ENCODE results near the gene MUC2. TPM values are rescaled to one million over a fixed set of nuclear protein-coding genes. Genes with fewer than 3 reads are reported as not detected.
A peak's percentile ranks its signal among the peaks of the same experiment; 100 is the strongest.

MUC2 gene
- total and polyA plus RNA-seq, 2 of the 13 experiments (the other 11 are each of a cell fraction or from before 2014, with no cell fraction given), result not detected

GRCh38 chr11:1062075-1062820 lies 12.4 kb upstream of the MUC2 start:
- no peaks in the 10 kb centered on the region for H3K79me2 ChIP-seq (ENCODE audit: insufficient read depth, low read length)
- H3K9ac ChIP-seq (ENCODE audit: insufficient read depth, low read depth, low read length), result no peak overlapping the region
- in situ Hi-C loops (cut with HindIII; ENCODE audit: extremely low pct_ligation_motif_present, low pct_unique_long_range_greater_than_20kb) (no loop called here), intact Hi-C loops (cut with micrococcal nuclease; ENCODE audit: unreplicated experiment) (no loop called here)
- ChIA-PET CTCF (ENCODE audit: low intra/inter-chr PET ratio, low total read pairs) (no interaction called here), POLR2A (no interaction called here)
- H4K20me1 ChIP-seq (ENCODE audit: insufficient read depth, low read length), result no peaks in the 10 kb centered on the region
- H3K4me1 ChIP-seq (ENCODE audit: insufficient read depth, low read length), result peaks cover 5% of the 10 kb centered on the region; the same call in 1 of the 2 replicates
- H3K36me3 ChIP-seq (replicated peaks in 1 of 2; ENCODE audit: control insufficient read depth in 1 of 2, insufficient read depth in 2 of 2, low read length in 2 of 2), result no peaks in the 10 kb centered on the region
- no peak for TF ChIP-seq ZNF510 (CRISPR knock-in tag; IDR thresholded peaks at IDR 0.05; ENCODE audit: low read depth)
- TF ChIP-seq CC2D1A (CRISPR knock-in tag; IDR thresholded peaks at IDR 0.05), result no peak
- no peak for TF ChIP-seq ELF4 (CRISPR knock-in tag; IDR thresholded peaks at IDR 0.05; ENCODE audit: borderline replicate concordance)
- TF ChIP-seq RBAK (CRISPR knock-in tag; IDR thresholded peaks at IDR 0.05), result peak; percentile 96
- no peak for TF ChIP-seq GZF1 (CRISPR knock-in tag; IDR thresholded peaks at IDR 0.05)
- TF ChIP-seq RFX3 (CRISPR knock-in tag; IDR thresholded peaks at IDR 0.05), result no peak
- no peak for TF ChIP-seq ZNF180 (CRISPR knock-in tag; IDR thresholded peaks at IDR 0.05; ENCODE audit: borderline replicate concordance, low read depth)
- TF ChIP-seq SP140L (CRISPR knock-in tag; IDR thresholded peaks at IDR 0.05; ENCODE audit: borderline replicate concordance), result no peak
- WGBS (ENCODE audit: low lambda C conversion rate), result 34% methylated on average over 9 of the region's 9 CpGs
- ATAC-seq (no peak), FAIRE-seq (no peak), DNase-seq (ENCODE audit: low spot score) (no peak)
- peaks cover 6 to 34% of the 10 kb centered on the region in 2 experiments; a peak in 3 of 5 replicates for H3K27me3 ChIP-seq (ENCODE audit: control insufficient read depth in 1 of 2, insufficient read depth in 2 of 2, low read length in 2 of 2)
- no peak overlapping the region for H2AFZ ChIP-seq (ENCODE audit: low read length)
- no peak overlapping the region for H3K4me3 ChIP-seq (replicated peaks in 1 of 3; ENCODE audit: insufficient read depth in 1 of 3, low read depth in 2 of 3, low read length in 3 of 3)
- no peak overlapping the region for H3K4me2 ChIP-seq (ENCODE audit: low read depth, low read length)
- 0 out of 2 replicates have a peak, but pooled peaks cover 4% of the 10 kb centered on the region for H3K9me3 ChIP-seq (ENCODE audit: low read length)
- H3K27ac ChIP-seq (ENCODE audit: extremely low read length, insufficient read depth, low read length), result no peak overlapping the region
- BruUV-seq (replicated peaks), result no TSS peak

GRCh38 chr11:1064167-1064566 lies 10.5 kb upstream of the MUC2 start:
- H2AFZ ChIP-seq (ENCODE audit: low read length), result no peak overlapping the region
- ATAC-seq (no peak), FAIRE-seq (no peak), DNase-seq (ENCODE audit: low spot score) (no peak)
- WGBS (ENCODE audit: low lambda C conversion rate), result 14% methylated on average over 3 of the region's 3 CpGs
- H3K27ac ChIP-seq (ENCODE audit: extremely low read length, insufficient read depth, low read length), result no peak overlapping the region
- H3K9ac ChIP-seq (ENCODE audit: insufficient read depth, low read depth, low read length), result no peak overlapping the region
- intact Hi-C loops (cut with micrococcal nuclease; ENCODE audit: unreplicated experiment), result no loop called here
- no peak overlapping the region for H3K4me3 ChIP-seq (replicated peaks in 1 of 3; ENCODE audit: insufficient read depth in 1 of 3, low read depth in 2 of 3, low read length in 3 of 3)
- CTCF ChIA-PET (ENCODE audit: low intra/inter-chr PET ratio, low total read pairs), result no interaction called here
- POLR2A ChIA-PET, result no interaction called here
- H3K27me3 ChIP-seq (ENCODE audit: control insufficient read depth in 1 of 2, insufficient read depth in 2 of 2, low read length in 2 of 2), result peaks cover 6 to 27% of the 10 kb centered on the region in 2 experiments; a peak in 3 of 5 replicates
- peaks cover 21% of the 10 kb centered on the region for H3K4me1 ChIP-seq (ENCODE audit: insufficient read depth, low read length)
- no TSS peak for BruUV-seq (replicated peaks)
- no peaks in the 10 kb centered on the region for H3K79me2 ChIP-seq (ENCODE audit: insufficient read depth, low read length)
- no peaks in the 10 kb centered on the region for H3K36me3 ChIP-seq (replicated peaks in 1 of 2; ENCODE audit: control insufficient read depth in 1 of 2, insufficient read depth in 2 of 2, low read length in 2 of 2)
- no peak overlapping the region for H3K4me2 ChIP-seq (ENCODE audit: low read depth, low read length)
- in situ Hi-C loops (cut with HindIII; ENCODE audit: extremely low pct_ligation_motif_present, low pct_unique_long_range_greater_than_20kb), result no loop called here
- H3K9me3 ChIP-seq (ENCODE audit: low read length), result 0 out of 2 replicates have a peak, but pooled peaks cover 4% of the 10 kb centered on the region
- H4K20me1 ChIP-seq (ENCODE audit: insufficient read depth, low read length), result no peaks in the 10 kb centered on the region
- TF ChIP-seq ATF7 (IDR thresholded peaks at IDR 0.05) (peak; percentile 84), ATF7 (CRISPR knock-in tag; IDR thresholded peaks at IDR 0.05) (no peak), ZNF670 (CRISPR knock-in tag; IDR thresholded peaks at IDR 0.05; ENCODE audit: borderline replicate concordance) (no peak), SETDB1 (CRISPR knock-in tag; IDR thresholded peaks at IDR 0.05; ENCODE audit: borderline replicate concordance) (no peak), ZNF780A (CRISPR knock-in tag; IDR thresholded peaks at IDR 0.05) (no peak)

Measured in HepG2 (cell line).